ENCODE results near the gene SPPL2B. TPM values are rescaled to one million over a fixed set of nuclear protein-coding genes. Genes with fewer than 3 reads are reported as not detected.

The SPPL2B gene
- total RNA-seq, 1 donor = 32.6 TPM

DNA sequence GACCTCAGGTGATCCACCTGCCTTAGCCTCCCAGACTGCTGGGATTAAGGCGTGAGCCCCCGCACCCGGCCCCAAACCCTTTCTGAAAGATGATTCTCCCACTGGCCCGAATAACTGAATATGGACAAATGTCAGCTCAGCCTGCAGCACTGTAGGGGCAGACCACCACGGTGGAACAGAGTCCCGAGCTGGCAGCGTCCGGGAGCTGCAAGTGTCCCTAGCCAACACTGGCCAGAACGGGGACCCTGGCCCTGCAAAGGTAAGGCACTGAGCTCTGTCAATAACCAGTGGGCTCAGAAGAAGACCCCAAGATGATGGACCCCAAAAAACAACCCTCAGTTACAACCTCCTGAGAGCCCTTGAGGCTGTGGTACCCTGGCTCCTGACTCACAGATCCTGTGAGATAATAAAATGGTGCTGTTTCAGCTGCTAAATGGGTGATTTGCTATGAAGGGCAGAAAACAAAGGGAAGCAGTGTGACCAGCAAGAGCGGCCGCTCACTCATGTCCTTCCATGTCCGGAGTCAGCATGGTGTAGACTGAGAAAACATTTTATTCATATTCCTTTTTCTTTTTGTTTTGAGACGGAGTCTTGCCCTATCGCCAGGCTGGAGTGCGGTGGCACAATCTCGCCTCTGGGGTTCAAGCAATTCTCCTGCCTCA lies 1.7 kb upstream of the SPPL2B start:
- no peak for TF ChIP-seq CTCF (IDR thresholded peaks at IDR 0.05; ENCODE audit: extremely low read depth, low read depth, low read length)
- H3K27me3 ChIP-seq (ENCODE audit: insufficient read depth, low read length) = no peaks in the 10 kb centered on the region

DNA sequence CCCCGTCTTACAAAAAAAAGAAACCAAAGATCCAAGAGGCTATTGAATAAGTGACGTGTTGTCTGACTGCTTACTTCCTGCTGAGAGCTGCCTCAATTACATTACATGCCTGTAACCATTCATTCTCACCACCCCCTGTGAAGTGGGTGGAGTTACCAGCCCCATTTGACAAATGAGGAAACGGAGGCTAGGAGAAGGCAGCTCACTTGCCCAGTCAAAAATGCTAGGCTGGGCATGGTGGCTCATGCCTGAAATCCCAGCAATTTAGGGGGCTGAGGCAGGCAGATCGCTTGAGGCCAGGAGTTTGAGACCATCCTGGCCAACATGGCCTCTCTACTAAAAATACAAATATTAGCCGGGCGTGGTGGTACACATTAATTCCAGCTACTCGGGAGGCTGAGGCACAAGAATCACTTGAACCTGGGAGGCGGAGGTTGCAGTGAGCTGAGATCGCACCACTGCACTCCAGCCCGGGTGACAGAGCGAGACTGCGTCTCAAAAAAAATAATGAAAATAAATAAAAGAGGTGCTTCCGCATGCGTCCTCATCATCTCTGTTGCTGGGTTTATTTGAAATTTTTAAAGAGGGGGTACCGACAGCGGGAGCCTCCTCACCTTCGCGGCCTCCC lies 597 bp upstream of the SPPL2B start:
- H4K20me1 ChIP-seq (ENCODE audit: insufficient read depth, low read length) = peaks cover 25% of the 10 kb centered on the region
- DNase-seq (ENCODE audit: insufficient read length, low spot score, missing footprints) = peak; percentile 96
- TF ChIP-seq CTCF (IDR thresholded peaks at IDR 0.05; ENCODE audit: extremely low read depth, low read depth, low read length) = no peak

More for the DNA sequence above, 1.7 kb upstream of the SPPL2B start:
- H3K9me3 ChIP-seq (ENCODE audit: low read depth, low read length) = no peaks in the 10 kb centered on the region
- H2AFZ ChIP-seq (ENCODE audit: low read length) = no peak overlapping the region
- H4K20me1 ChIP-seq (ENCODE audit: insufficient read depth, low read length) = peaks cover 25% of the 10 kb centered on the region
- H3K79me2 ChIP-seq (ENCODE audit: insufficient read depth, low read length) = peaks cover 71% of the 10 kb centered on the region
- H3K4me2 ChIP-seq (ENCODE audit: insufficient read depth, low read length) = peak overlapping the region; percentile 93
- DNase-seq (ENCODE audit: insufficient read length, low spot score, missing footprints) = no peak
- H3K4me1 ChIP-seq (ENCODE audit: insufficient read depth, low read length) = peaks cover 19% of the 10 kb centered on the region
- peaks cover 11% of the 10 kb centered on the region for H3K36me3 ChIP-seq (ENCODE audit: insufficient read depth, low read length)
- peak overlapping the region; percentile 90 for H3K4me3 ChIP-seq (ENCODE audit: insufficient read depth, low read length)
- peak overlapping the region; percentile 83 for H3K27ac ChIP-seq (ENCODE audit: low read depth, low read length)

DNA sequence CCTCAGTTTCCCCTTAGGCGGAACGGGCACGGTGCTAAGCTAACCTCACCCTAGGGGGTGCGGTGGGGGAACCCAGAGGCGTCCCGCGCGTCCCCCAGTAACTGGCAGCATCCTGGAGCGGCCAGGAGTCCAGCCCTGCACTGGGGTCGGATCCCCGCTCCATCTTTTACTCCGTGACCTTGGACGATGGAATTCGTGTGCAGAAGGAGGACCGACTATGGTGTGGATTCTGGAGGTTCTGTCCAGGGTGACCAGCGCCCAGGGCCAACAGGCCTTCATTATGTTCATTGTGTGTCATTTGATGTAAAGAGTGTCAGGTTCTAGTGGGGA lies 630 bp downstream of the SPPL2B start:
- Histone ChIP-seq H4K20me1 (ENCODE audit: insufficient read depth, low read length) (peaks cover 31% of the 10 kb centered on the region), H3K27me3 (ENCODE audit: insufficient read depth, low read length) (no peaks in the 10 kb centered on the region), H3K4me3 (ENCODE audit: insufficient read depth, low read length) (peak overlapping the region; percentile 90), H3K9me3 (ENCODE audit: low read depth, low read length) (no peaks in the 10 kb centered on the region), H3K27ac (ENCODE audit: low read depth, low read length) (peak overlapping the region; percentile 83), H2AFZ (ENCODE audit: low read length) (peak overlapping the region; percentile 74), H3K4me1 (ENCODE audit: insufficient read depth, low read length) (peaks cover 19% of the 10 kb centered on the region), H3K36me3 (ENCODE audit: insufficient read depth, low read length) (peaks cover 11% of the 10 kb centered on the region), H3K4me2 (ENCODE audit: insufficient read depth, low read length) (peak overlapping the region; percentile 93), H3K79me2 (ENCODE audit: insufficient read depth, low read length) (peaks cover 92% of the 10 kb centered on the region)
- no peak for TF ChIP-seq CTCF (IDR thresholded peaks at IDR 0.05; ENCODE audit: extremely low read depth, low read depth, low read length)
- DNase-seq (ENCODE audit: insufficient read length, low spot score, missing footprints) = no peak

More for the DNA sequence above, 597 bp upstream of the SPPL2B start:
- Histone ChIP-seq H2AFZ (ENCODE audit: low read length) (peak overlapping the region; percentile 81), H3K4me3 (ENCODE audit: insufficient read depth, low read length) (peak overlapping the region; percentile 90), H3K36me3 (ENCODE audit: insufficient read depth, low read length) (peaks cover 11% of the 10 kb centered on the region), H3K9me3 (ENCODE audit: low read depth, low read length) (no peaks in the 10 kb centered on the region), H3K27ac (ENCODE audit: low read depth, low read length) (peak overlapping the region; percentile 83), H3K27me3 (ENCODE audit: insufficient read depth, low read length) (no peaks in the 10 kb centered on the region), H3K4me1 (ENCODE audit: insufficient read depth, low read length) (peaks cover 19% of the 10 kb centered on the region), H3K4me2 (ENCODE audit: insufficient read depth, low read length) (peak overlapping the region; percentile 93), H3K79me2 (ENCODE audit: insufficient read depth, low read length) (peaks cover 80% of the 10 kb centered on the region)

- no peaks in the 10 kb centered on the region for H3K27me3 ChIP-seq (ENCODE audit: insufficient read depth, low read length)
- peaks cover 11% of the 10 kb centered on the region for H3K36me3 ChIP-seq (ENCODE audit: insufficient read depth, low read length)
- H3K27ac ChIP-seq (ENCODE audit: low read depth, low read length) = no peak overlapping the region
- no peaks in the 10 kb centered on the region for H3K9me3 ChIP-seq (ENCODE audit: low read depth, low read length)
- H3K4me1 ChIP-seq (ENCODE audit: insufficient read depth, low read length) = peaks cover 19% of the 10 kb centered on the region
- H3K4me2 ChIP-seq (ENCODE audit: insufficient read depth, low read length) = peak overlapping the region; percentile 93
- no peak for TF ChIP-seq CTCF (IDR thresholded peaks at IDR 0.05; ENCODE audit: extremely low read depth, low read depth, low read length)
- H3K4me3 ChIP-seq (ENCODE audit: insufficient read depth, low read length) = peak overlapping the region; percentile 90
- peaks cover 95% of the 10 kb centered on the region for H3K79me2 ChIP-seq (ENCODE audit: insufficient read depth, low read length)
- DNase-seq (ENCODE audit: insufficient read length, low spot score, missing footprints) = no peak
- H2AFZ ChIP-seq (ENCODE audit: low read length) = no peak overlapping the region
- H4K20me1 ChIP-seq (ENCODE audit: insufficient read depth, low read length) = peaks cover 35% of the 10 kb centered on the region
Measured at GRCh38 chr19:2329501-2329916, 1.0 kb downstream of the SPPL2B start.

Data from osteoblast (primary cell).